IPS-11a (cell line): Measurements from ENCODE around the gene RBP3.

Experiments used
- H3K4me3 ChIP-seq: one replicate; pipeline ENCODE4 v1.5.1; 2013; ENCODE audit warnings: low read depth, low read length, control low read depth

The RBP3 gene

DNA sequence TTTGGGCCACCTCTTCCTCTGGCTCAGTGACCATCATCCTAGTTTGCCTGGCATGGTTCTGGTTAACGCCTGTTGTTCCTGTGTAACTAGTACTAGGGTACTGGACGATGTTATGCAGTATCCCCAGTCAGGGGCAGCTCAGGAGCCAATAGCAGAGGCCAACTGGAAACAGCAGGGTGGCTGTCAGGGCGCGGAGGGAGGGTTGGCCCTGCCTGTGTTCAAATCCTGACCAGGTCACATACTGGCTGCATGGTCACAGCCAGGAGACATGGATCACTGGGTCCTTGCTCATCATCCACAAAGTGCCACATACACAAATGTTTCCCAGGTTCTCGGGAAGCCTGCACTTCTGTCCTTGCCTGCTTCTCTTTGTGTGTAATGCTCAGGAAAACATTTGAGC is 12.3 kb upstream of the RBP3 start:
- H3K4me3 ChIP-seq = no peak overlapping the region

DNA sequence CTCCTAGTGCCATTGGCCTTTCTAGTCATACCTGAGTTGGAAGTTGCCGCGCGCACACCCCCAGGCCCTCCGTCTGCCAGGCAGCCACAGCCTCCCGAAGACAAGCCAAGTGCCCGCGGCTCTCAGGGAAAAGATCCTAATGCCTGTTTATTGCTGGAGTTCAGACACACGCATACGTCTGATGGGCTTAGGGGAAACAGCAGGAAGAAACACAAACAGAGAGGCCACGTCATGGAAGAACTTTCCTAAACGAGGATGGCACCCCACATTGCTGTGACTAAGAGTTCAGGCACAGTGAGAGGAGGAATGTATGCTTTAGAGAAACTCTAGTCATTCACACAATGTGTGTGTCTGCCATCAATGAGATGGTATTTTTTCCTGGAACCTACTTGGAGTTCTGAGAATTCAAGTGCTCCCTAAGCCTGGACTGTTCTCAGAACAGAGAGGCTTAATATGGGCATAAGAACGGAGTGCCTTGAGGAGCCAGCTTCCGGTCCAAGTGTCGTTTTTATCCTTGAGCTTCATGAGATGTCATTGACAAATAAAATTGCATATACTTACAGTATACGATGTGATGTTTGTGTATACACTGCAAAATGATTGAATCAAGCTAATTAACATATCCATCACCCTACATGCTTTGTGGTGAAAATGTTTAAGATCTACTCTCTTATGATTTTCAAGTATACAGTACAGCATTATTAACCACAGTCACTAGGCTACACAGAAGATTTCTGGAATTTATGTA is 11.6 kb upstream of the RBP3 start:
- no peak overlapping the region for H3K4me3 ChIP-seq

DNA sequence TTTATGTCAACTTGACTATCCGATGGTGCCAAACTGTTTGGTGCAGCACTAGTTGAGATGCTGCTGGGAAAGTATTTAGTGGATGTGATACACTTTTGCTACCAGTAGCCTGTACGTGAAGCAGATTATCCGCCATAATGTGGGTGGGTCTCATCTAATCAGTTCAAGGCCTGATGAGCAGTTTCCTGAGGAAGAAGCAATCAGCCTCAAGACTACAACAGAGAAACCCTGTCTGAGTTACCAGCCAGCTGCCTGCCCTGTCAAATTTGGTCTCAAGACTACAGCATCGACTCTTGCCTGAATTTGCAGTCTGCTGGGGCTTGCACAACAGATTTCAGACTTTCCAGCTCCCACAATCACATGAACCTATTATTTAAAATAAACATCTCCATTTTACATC is 10.9 kb upstream of the RBP3 start:
- H3K4me3 ChIP-seq = no peak overlapping the region

DNA sequence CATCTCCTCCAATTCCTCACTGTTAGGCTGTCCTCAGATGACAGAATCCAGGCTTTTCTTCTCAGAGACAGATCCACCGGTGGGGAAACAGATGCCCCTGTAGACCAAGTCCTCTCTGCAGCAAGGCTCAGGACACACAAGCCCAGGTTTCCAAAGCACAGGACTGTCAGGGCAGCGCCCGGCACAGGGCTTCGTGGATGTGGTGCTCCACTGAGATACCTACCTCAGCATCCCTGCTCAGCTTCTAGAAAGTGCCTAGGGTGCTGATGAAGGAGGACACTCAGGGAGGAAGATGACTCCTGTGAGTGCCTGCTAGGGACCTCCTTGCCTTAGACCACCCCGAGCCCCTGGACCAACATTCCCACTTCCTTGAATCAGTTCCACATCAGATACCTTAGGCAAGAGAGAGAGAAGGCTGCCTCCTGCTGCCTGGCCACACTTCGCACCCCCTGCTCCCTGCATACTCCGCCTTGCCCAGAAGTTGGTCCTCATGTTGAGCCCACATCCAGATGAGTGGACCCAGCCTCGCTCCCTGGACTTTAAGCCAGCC is 8.9 kb upstream of the RBP3 start:
- no peak overlapping the region for H3K4me3 ChIP-seq

DNA sequence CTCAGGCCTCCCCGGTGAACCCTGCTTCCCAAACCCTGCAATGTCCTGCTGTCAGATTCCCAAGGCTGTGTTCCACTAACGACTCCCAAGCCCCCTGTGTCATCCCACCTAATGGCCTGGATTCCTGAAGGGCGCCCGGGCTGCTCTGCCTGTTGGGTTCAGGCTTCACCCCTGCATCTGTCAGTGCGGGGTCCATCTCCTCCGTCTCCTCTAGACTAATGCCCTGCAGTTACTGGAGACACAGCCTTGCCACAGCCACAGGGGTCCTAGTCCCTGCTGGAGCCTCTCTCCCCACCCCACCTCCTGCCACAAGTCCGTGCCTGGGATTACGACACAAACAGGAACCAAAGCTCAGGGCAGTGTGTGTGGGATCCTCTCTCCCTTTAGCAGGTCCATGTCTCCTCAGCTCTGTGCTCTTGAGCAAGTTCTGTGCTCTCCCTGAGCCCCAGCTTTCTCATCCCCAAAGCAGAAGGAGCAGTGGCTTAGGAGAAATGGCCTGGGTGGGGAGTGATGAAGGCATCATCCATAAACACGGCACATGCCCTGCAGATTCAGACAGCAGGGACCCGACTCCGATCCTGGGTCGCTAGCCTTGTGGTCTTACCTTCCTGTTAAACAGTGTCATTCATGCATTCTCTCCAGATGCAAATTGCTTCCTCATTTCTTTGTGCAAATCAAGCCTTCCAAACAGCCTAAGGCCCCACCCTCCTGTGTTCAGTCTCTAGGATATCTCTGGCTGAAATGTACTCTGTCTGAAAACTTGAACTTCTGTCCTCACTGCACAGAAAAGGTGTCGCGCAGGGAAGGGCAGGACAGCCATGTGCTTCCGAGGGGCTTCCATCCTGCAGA is 8.2 kb upstream of the RBP3 start:
- H3K4me3 ChIP-seq = no peak overlapping the region

DNA sequence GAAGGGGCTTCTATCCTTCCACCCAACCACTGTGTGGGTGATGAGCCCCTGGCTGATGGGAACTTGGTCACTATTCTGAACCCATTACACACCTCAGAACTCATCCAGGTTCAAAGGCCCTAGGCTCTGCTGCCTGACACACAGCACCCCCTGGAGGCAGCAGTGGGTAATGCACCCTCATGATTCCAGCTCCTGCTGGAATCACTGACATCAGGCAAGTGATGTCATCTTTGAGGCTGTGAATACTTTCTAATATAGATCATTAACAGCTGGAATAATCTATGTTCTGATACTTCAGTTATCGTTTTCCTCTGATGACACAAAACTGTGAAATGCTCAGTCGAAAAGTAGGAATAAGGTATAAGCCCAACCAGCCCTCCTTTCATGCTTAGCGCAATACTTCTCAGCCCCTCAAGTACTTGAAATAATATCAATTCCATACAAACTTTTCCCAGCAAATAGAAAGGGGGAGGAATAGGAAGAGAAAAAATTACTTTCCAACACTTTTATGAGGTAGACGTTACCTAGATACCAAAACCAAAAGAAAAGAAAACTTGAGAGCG is 7.5 kb upstream of the RBP3 start:
- H3K4me3 ChIP-seq = no peak overlapping the region

DNA sequence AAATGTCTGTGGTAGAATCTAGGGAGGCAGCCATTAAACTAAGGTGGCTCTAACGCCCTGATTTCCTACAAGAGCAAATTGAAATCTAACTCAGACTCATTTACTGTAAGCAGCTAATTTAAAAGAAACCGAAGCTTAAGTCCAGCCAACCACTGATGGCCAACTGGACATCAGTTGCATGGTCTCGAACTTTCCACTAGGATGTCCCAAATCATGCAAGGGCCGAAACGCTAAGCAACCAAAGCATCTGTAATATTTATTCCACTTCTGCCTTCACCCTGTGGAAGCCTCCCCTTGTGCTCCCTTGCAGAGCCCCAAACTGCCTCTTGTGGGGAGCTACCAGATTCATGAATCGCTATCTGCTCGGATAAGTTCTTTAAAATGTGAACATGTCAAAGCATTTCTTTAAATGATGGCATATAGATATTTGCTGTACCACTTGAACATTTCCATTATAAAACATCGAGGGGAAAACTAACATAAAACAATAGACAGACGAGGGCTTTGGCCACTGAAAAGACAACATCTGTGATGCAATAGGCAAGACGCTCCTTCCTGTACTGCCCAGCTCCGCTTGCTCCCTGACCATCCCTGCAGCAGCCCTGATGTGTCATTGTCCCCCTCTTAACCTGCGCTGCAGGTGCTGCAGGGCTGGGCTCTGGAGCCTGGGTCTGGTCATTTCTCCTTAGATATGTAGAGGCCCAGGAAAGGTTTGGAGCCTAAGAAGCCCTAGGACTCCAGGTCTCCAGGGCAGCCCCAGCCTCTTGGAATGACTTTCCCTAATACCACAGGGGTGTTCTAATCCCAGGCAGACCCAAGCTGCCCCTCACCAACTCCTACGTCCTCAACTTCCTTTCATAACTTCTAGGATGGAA is 2.9 kb upstream of the RBP3 start:
- H3K4me3 ChIP-seq = no peak overlapping the region

DNA sequence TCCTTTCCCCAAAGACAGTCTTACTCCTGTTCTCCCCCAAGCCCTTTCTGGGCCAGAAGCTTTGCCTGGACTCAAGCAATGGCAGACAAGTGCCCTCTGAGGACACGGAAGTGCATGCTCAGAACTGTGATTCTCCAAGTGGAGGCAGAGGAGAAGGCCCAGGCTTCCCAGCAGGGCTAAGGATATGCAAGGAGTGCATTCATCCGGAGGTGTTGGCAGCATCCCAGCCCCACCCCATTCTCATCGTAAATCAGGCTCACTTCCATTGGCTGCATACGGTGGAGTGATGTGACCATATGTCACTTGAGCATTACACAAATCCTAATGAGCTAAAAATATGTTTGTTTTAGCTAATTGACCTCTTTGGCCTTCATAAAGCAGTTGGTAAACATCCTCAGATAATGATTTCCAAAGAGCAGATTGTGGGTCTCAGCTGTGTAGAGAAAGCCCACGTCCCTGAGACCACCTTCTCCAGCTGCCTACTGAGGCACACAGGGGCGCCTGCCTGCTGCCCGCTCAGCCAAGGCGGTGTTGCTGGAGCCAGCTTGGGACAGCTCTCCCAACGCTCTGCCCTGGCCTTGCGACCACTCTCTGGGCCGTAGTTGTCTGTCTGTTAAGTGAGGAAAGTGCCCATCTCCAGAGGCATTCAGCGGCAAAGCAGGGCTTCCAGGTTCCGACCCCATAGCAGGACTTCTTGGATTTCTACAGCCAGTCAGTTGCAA is 1.4 kb upstream of the RBP3 start:
- H3K4me3 ChIP-seq = no peak overlapping the region

DNA sequence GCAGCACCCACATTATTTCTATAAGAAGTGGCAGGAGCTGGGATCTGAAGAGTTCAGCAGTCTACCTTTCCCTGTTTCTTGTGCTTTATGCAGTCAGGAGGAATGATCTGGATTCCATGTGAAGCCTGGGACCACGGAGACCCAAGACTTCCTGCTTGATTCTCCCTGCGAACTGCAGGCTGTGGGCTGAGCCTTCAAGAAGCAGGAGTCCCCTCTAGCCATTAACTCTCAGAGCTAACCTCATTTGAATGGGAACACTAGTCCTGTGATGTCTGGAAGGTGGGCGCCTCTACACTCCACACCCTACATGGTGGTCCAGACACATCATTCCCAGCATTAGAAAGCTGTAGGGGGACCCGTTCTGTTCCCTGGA is 874 bp upstream of the RBP3 start:
- no peak overlapping the region for H3K4me3 ChIP-seq

DNA sequence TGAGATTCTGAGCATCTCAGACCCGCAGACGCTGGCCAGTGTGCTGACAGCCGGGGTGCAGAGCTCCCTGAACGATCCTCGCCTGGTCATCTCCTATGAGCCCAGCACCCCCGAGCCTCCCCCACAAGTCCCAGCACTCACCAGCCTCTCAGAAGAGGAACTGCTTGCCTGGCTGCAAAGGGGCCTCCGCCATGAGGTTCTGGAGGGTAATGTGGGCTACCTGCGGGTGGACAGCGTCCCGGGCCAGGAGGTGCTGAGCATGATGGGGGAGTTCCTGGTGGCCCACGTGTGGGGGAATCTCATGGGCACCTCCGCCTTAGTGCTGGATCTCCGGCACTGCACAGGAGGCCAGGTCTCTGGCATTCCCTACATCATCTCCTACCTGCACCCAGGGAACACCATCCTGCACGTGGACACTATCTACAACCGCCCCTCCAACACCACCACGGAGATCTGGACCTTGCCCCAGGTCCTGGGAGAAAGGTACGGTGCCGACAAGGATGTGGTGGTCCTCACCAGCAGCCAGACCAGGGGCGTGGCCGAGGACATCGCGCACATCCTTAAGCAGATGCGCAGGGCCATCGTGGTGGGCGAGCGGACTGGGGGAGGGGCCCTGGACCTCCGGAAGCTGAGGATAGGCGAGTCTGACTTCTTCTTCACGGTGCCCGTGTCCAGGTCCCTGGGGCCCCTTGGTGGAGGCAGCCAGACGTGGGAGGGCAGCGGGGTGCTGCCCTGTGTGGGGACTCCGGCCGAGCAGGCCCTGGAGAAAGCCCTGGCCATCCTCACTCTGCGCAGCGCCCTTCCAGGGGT is 703 bp downstream of the RBP3 start:
- H3K4me3 ChIP-seq = no peak overlapping the region

DNA sequence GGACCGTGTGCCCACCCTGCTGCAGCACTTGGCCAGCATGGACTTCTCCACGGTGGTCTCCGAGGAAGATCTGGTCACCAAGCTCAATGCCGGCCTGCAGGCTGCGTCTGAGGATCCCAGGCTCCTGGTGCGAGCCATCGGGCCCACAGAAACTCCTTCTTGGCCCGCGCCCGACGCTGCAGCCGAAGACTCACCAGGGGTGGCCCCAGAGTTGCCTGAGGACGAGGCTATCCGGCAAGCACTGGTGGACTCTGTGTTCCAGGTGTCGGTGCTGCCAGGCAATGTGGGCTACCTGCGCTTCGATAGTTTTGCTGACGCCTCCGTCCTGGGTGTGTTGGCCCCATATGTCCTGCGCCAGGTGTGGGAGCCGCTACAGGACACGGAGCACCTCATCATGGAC is 1.4 kb downstream of the RBP3 start:
- H3K4me3 ChIP-seq = no peak overlapping the region

DNA sequence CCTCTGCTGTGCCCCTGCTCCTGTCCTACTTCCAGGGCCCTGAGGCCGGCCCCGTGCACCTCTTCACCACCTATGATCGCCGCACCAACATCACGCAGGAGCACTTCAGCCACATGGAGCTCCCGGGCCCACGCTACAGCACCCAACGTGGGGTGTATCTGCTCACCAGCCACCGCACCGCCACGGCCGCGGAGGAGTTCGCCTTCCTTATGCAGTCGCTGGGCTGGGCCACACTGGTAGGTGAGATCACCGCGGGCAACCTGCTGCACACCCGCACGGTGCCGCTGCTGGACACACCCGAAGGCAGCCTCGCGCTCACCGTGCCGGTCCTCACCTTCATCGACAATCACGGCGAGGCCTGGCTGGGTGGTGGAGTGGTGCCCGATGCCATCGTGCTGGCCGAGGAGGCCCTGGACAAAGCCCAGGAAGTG is 1.8 kb downstream of the RBP3 start:
- no peak overlapping the region for H3K4me3 ChIP-seq

DNA sequence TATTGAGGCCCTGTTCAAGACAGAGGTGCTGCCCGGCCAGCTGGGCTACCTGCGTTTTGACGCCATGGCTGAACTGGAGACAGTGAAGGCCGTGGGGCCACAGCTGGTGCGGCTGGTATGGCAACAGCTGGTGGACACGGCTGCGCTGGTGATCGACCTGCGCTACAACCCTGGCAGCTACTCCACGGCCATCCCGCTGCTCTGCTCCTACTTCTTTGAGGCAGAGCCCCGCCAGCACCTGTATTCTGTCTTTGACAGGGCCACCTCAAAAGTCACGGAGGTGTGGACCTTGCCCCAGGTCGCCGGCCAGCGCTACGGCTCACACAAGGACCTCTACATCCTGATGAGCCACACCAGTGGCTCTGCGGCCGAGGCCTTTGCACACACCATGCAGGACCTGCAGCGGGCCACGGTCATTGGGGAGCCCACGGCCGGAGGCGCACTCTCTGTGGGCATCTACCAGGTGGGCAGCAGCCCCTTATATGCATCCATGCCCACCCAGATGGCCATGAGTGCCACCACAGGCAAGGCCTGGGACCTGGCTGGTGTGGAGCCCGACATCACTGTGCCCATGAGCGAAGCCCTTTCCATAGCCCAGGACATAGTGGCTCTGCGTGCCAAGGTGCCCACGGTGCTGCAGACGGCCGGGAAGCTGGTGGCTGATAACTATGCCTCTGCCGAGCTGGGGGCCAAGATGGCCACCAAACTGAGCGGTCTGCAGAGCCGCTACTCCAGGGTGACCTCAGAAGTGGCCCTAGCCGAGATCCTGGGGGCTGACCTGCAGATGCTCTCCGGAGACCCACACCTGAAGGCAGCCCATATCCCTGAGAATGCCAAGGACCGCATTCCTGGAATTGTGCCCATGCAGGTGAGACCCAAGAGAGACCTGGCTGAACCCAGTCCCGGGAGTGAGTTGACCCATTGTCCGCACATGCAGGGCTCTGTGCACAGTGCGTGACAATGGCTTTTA is 2.8 kb downstream of the RBP3 start:
- no peak overlapping the region for H3K4me3 ChIP-seq

DNA sequence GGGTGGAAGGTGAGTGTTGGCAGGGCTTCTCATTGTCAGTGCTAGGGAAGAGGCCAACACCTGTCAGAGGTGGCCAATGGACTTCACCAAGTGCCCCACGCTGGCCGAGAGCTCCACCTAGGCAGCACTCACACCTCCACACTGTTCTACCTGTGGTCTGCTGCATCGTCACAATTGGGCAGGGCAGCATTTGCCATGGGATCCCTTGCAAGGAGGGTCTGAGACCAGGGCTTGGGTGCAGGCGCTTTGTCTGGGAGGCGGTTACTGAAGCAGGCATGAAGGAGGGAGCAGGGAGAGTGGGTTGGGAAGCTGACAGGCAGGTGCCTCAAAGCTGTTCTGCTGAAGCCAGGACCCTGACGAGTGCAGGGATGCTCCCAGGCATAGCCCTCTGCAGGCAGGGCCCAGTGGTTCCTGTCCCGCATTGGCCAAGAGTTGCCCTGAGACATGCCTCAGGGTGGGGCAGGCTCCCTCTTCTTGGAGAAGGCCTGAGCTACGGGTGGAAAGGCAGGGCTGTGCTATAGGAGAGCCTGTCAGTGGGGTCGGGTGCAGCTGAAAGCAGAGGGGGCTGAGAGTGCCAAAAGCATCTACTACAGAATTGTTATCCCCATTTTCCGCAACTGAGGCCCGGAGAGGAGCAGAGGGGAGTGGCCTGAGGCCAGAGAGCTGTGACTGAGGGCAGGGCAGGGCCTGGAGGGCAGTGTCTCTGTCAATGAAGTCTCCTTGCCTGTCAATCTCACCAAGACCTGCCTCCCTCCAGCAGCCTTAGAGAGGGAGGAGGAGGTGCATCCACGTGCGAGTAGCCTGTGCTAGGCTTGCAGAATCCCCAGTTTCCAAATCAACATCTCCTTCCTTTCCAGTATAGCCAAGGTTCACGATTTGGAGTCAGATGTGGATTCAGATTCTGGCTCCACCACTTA is 4.0 kb downstream of the RBP3 start:
- H3K4me3 ChIP-seq = no peak overlapping the region

DNA sequence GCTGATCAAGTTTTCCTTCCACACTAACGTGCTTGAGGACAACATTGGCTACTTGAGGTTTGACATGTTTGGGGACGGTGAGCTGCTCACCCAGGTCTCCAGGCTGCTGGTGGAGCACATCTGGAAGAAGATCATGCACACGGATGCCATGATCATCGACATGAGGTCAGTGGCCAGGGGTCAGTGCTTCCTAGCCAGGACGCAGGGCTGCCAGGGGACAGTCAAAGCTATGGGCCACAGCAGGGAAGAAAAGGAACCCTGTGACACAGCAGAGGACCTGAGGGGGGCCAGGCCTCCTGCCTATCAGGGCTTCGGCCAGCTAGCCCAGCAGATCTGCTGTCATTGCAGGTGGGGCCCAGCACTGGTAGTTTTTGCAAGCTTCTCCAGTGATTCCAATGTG is 5.2 kb downstream of the RBP3 start:
- H3K4me3 ChIP-seq = no peak overlapping the region

DNA sequence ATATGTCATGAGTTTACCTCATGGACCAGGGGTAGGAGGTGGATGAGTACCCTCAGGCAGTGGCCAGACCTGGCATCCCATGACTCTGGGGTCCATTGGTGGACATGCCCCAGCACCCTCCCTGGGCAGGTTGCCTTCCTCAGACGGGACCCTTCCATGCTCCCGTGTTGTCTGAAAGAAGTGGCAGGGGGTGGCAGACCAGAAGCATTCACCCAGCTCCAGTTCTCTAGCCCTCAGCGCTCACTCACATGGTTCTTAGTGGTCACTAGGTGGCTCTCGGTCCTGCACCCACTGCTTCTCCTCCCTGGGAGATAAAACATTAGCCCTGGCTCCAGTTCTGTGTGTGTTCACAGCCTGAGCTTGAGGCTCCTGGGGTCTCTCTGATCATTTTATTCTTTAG is 6.0 kb downstream of the RBP3 start:
- no peak overlapping the region for H3K4me3 ChIP-seq

DNA sequence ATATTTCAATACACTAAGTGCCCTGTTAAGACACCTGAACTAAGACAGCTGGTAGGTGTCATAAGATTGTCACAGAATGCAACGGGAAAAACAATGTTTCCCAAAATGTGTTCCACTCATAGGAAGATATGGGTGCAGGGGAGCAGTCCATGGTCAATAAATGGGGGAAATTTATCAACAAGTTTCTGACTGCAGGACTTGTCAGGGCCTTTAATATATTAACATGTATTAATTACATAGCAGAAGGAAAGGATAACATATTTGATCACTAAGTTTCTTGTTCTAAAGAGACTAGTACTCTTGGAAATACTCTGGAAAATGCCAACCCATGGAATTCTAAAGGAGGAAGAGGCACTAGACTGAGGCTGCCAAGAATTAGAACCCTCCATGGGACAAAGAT is 6.7 kb downstream of the RBP3 start:
- no peak overlapping the region for H3K4me3 ChIP-seq
